Keratinocyte (primary cell): ENCODE results near the gene TM2D1. TPM values are rescaled to one million over a fixed set of nuclear protein-coding genes. Genes with fewer than 3 reads are reported as not detected.

Source experiments
- DNase-seq: peaks from one replicate; pipeline ENCODE4 v3.0.0-alpha.2; 2011; ENCODE audit warnings: low read depth, missing footprints, low spot score
- FAIRE-seq: peaks from 2 replicates; lab custom pipeline; 2011; peaks lifted over from hg19 to GRCh38; lab: Jason Lieb, UNC
- H2AFZ ChIP-seq: 2 replicates; pipeline ENCODE4 v1.6.0; 2012; ENCODE audit warnings: low read length, control low read depth, inconsistent platforms; ENCODE audit not compliant: control insufficient read depth
- H3K27ac ChIP-seq: 2 replicates; pipeline ENCODE4 v1.5.1; 2011; ENCODE audit warnings: low read length; ENCODE audit not compliant: control insufficient read depth, insufficient read depth
- H3K27me3 ChIP-seq: 3 replicates; pipeline ENCODE4 v1.6.0; 2011; ENCODE audit warnings: low read length; ENCODE audit not compliant: control insufficient read depth, insufficient read depth; ENCODE audit errors: extremely low read depth
- H3K36me3 ChIP-seq, 2 experiments: 2 replicates in 1 of 2; 3 replicates in 1 of 2; pipeline ENCODE4 v1.5.1; 2011; ENCODE audit warnings: low read length in 2 of 2, mild to moderate bottlenecking in 1 of 2; ENCODE audit not compliant: control insufficient read depth in 2 of 2, insufficient read depth in 2 of 2; ENCODE audit errors: extremely low read depth in 1 of 2
- H3K4me1 ChIP-seq: 3 replicates; pipeline ENCODE4 v1.5.1; 2011; ENCODE audit warnings: low read length; ENCODE audit not compliant: control insufficient read depth, insufficient read depth; ENCODE audit errors: extremely low read depth
- H3K4me2 ChIP-seq: 3 replicates; pipeline ENCODE4 v1.6.0; 2011; ENCODE audit warnings: low read depth, low read length; ENCODE audit not compliant: control insufficient read depth, insufficient read depth; ENCODE audit errors: extremely low read depth
- H3K4me3 ChIP-seq, 3 experiments: fragments of 200-600 bp in 1 of 3; sonication (generic) in 1 of 3; 2 replicates in 2 of 3; 3 replicates in 1 of 3; pipeline ENCODE4 v1.5.1; 2011 to 2016; ENCODE audit warnings: low read length in 3 of 3, mild to moderate bottlenecking in 3 of 3, control low read depth in 2 of 3, inconsistent platforms in 1 of 3, low read depth in 1 of 3, mixed read lengths in 1 of 3, mixed run types in 1 of 3, moderate library complexity in 1 of 3; ENCODE audit not compliant: control insufficient read depth in 2 of 3, insufficient read depth in 2 of 3; ENCODE audit errors: extremely low read depth in 1 of 3
- H3K79me2 ChIP-seq: 2 replicates; pipeline ENCODE4 v1.6.0; 2012; ENCODE audit warnings: low read length; ENCODE audit not compliant: control insufficient read depth, insufficient read depth
- H3K9ac ChIP-seq: 3 replicates; pipeline ENCODE4 v1.6.0; 2011; ENCODE audit warnings: low read length; ENCODE audit not compliant: control insufficient read depth, insufficient read depth; ENCODE audit errors: extremely low read depth
- H3K9me1 ChIP-seq: 3 replicates; pipeline ENCODE4 v1.6.0; 2011; ENCODE audit warnings: low read length; ENCODE audit not compliant: control insufficient read depth, insufficient read depth; ENCODE audit errors: extremely low read depth
- H3K9me3 ChIP-seq: 2 replicates; pipeline ENCODE4 v1.5.1; 2012; ENCODE audit warnings: low read depth, low read length; ENCODE audit not compliant: control insufficient read depth
- H4K20me1 ChIP-seq: 3 replicates; pipeline ENCODE4 v1.6.0; 2011; ENCODE audit warnings: low read length; ENCODE audit not compliant: control insufficient read depth, insufficient read depth; ENCODE audit errors: extremely low read depth
- EZH2 ChIP-seq: IDR thresholded peaks from one replicate; pipeline ENCODE4 v1.6.1; 2012; ENCODE audit warnings: inconsistent platforms, mild to moderate bottlenecking, low read length, moderate library complexity
- dilution Hi-C: fragments of 300-500 bp; cut with MboI; formaldehyde crosslinking; loops from one replicate; pipeline ENCODE4 v1.7.0; 2020; ENCODE audit warnings: low sequenced_read_pairs; ENCODE audit not compliant: extremely low pct_ligation_motif_present
- polyA plus RNA-seq, 5 experiments: library from polyadenylated mRNA; depleted of rRNA in 3 of 5; stranded (reverse) in 3 of 5; stranded (forward) in 1 of 5; unstranded in 1 of 5; fragments of >200 nt; gene quantifications; 1 replicate in 1 of 5; 2 replicates in 3 of 5; 3 replicates in 1 of 5; pipeline versions ENCODE4 v1.2.1 to v1.2.3, GENCODE V29; 2011 to 2012; ENCODE audit warnings: missing spikeins in 2 of 5, low read depth in 1 of 5, low replicate concordance in 1 of 5
- TF ChIP-seq, protein P1 (sequence below), 3 experiments: IDR thresholded peaks in 1 of 3; conservative IDR thresholded peaks in 1 of 3; optimal IDR thresholded peaks in 1 of 3; 2 replicates in 2 of 3; 3 replicates in 1 of 3; pipeline versions ENCODE3 to v1.5.1; 2011; ENCODE audit warnings: low read length in 3 of 3, mild to moderate bottlenecking in 3 of 3, moderate library complexity in 2 of 3, control low read depth in 1 of 3, inconsistent platforms in 1 of 3; ENCODE audit not compliant: insufficient read depth in 2 of 3; ENCODE audit errors: extremely low read depth in 1 of 3

Gene TM2D1
- polyA plus RNA-seq, 1 donor (not counting 4 experiments of a cell fraction or from before 2014, with no cell fraction given) = 70.2 TPM

DNA sequence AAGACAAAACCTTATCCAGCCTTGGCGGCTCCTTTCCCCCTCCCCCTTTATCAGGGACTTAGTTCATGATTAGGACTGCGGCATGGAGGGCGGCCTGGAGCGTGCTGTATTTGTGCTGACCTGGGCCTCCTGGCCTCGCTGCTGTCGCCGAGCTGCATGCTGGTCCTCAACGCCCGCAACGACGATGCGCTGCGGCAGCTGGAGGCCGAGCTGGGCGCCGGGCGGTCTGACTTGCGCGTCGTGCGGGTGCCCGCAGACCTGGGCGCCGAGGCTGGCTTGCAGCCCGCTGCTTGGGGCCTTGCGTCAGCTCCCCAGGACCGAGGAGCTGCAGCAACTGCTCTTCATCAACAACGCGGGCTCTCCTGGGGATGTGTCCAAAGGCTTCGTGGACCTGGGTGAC, 70.9 kb downstream of the TM2D1 start:
- no peak overlapping the region for H3K27ac ChIP-seq
- dilution Hi-C loops = no loop called here
- TF ChIP-seq, protein P1, sequence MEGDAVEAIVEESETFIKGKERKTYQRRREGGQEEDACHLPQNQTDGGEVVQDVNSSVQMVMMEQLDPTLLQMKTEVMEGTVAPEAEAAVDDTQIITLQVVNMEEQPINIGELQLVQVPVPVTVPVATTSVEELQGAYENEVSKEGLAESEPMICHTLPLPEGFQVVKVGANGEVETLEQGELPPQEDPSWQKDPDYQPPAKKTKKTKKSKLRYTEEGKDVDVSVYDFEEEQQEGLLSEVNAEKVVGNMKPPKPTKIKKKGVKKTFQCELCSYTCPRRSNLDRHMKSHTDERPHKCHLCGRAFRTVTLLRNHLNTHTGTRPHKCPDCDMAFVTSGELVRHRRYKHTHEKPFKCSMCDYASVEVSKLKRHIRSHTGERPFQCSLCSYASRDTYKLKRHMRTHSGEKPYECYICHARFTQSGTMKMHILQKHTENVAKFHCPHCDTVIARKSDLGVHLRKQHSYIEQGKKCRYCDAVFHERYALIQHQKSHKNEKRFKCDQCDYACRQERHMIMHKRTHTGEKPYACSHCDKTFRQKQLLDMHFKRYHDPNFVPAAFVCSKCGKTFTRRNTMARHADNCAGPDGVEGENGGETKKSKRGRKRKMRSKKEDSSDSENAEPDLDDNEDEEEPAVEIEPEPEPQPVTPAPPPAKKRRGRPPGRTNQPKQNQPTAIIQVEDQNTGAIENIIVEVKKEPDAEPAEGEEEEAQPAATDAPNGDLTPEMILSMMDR (optimal IDR thresholded peaks at IDR 0.05 in 1 of 3, IDR thresholded peaks at IDR 0.05 in 1 of 3, conservative IDR thresholded peaks at IDR 0.05 in 1 of 3; ENCODE audit: extremely low read depth in 1 of 3, insufficient read depth in 2 of 3, low read length in 3 of 3) = no peak
- no peak for TF ChIP-seq EZH2
- no peaks in the 10 kb centered on the region for H4K20me1 ChIP-seq
- H3K36me3 ChIP-seq = no peaks in the 10 kb centered on the region
- H3K9me3 ChIP-seq = no peaks in the 10 kb centered on the region
- peaks cover 4% of the 10 kb centered on the region for H3K27me3 ChIP-seq
- FAIRE-seq (no peak), DNase-seq (no peak)
- no peaks in the 10 kb centered on the region for H3K79me2 ChIP-seq
- H3K4me2 ChIP-seq = no peak overlapping the region
- no peak overlapping the region for H2AFZ ChIP-seq
- no peaks in the 10 kb centered on the region for H3K9me1 ChIP-seq
- H3K4me1 ChIP-seq = no peaks in the 10 kb centered on the region
- no peak overlapping the region for H3K9ac ChIP-seq
- no peak overlapping the region for H3K4me3 ChIP-seq

DNA sequence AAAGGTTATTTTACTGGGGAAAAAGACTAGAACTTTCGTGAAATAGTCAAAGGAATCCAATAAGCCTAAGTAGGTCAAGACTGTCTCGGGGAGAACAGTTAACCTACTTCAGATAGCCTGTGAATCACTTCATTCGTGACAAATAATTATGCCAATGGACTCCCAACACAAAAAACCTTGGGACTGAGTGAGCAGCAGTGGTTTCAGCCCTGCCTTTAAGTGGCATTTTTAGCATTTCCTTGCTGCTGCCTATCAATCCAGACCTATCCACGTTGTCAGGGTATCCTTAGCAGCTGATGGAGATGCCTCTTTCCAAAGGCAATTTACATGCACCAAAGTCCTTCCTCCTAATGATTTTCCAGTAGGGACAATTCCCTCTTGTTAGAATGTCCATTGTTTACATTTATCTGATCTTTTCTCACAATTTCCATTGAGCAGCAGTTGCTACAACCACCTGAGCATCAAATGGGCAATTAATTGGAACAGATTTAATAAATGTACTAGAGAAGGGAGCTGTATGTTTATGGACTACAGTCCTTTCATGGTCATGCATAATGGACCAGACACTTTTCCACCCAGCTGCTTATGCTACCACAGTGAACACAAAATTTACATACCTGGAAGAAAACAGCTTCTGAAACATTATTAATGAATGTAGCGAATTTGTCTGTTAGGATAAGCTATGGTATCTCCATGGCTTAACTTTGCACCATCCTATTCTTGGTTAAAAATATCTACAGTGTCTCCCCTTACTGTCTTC, 75.8 kb downstream of the TM2D1 start:
- FAIRE-seq (no peak), DNase-seq (no peak)
- H2AFZ ChIP-seq = no peak overlapping the region
- H3K79me2 ChIP-seq = no peaks in the 10 kb centered on the region
- no peak overlapping the region for H3K9ac ChIP-seq
- TF ChIP-seq EZH2 = no peak
- TF ChIP-seq, protein P1 (optimal IDR thresholded peaks at IDR 0.05 in 1 of 3, IDR thresholded peaks at IDR 0.05 in 1 of 3, conservative IDR thresholded peaks at IDR 0.05 in 1 of 3; ENCODE audit: extremely low read depth in 1 of 3, insufficient read depth in 2 of 3, low read length in 3 of 3) = no peak
- H3K9me1 ChIP-seq = no peaks in the 10 kb centered on the region
- H3K9me3 ChIP-seq = no peaks in the 10 kb centered on the region
- H4K20me1 ChIP-seq = no peaks in the 10 kb centered on the region
- dilution Hi-C loops = no loop called here
- no peaks in the 10 kb centered on the region for H3K4me1 ChIP-seq
- H3K27ac ChIP-seq = no peak overlapping the region
- H3K4me2 ChIP-seq = no peak overlapping the region
- H3K27me3 ChIP-seq = no peaks in the 10 kb centered on the region
- no peak overlapping the region for H3K4me3 ChIP-seq
- no peaks in the 10 kb centered on the region for H3K36me3 ChIP-seq
